GM23338 (cell line): ENCODE measurements around the gene SPC24. TPM values are rescaled to one million over a fixed set of nuclear protein-coding genes. Genes with fewer than 3 reads are reported as not detected.

ENCODE experiments used
- ATAC-seq: fragments of 200-7000 bp; cut with Tn5 transposase; 3 replicates; pipeline ENCODE4 v1.9.1; 2020
- DNase-seq: peaks from one replicate; pipeline ENCODE4 v3.0.0-alpha.2; 2015; ENCODE audit warnings: low spot score
- H2AFZ ChIP-seq: fragments of 200-600 bp; sonication (generic); 2 replicates; pipeline ENCODE4 v1.8.0; 2016; ENCODE audit warnings: antibody characterized with exemption, mild to moderate bottlenecking, moderate library complexity
- H3F3A ChIP-seq: fragments of 200-600 bp; sonication (generic); replicated peaks from 2 replicates; pipeline ENCODE4 v1.8.0; 2017; ENCODE audit warnings: antibody characterized with exemption, mixed run types, low read depth
- H3K27ac ChIP-seq: fragments of 200-600 bp; sonication (generic); 2 replicates; pipeline ENCODE4 v1.6.1; 2016; ENCODE audit warnings: low read depth
- H3K27me3 ChIP-seq: fragments of 200-600 bp; sonication (generic); 2 replicates; pipeline ENCODE4 v1.8.0; 2016; ENCODE audit warnings: mild to moderate bottlenecking, mixed run types, moderate library complexity; ENCODE audit not compliant: insufficient read depth
- H3K36me3 ChIP-seq: fragments of 200-600 bp; sonication (generic); 2 replicates; pipeline ENCODE4 v1.8.0; 2016; ENCODE audit warnings: mild to moderate bottlenecking; ENCODE audit not compliant: insufficient read depth
- H3K4me1 ChIP-seq: fragments of 200-600 bp; sonication (generic); 2 replicates; pipeline ENCODE4 v1.8.0; 2016; ENCODE audit warnings: mild to moderate bottlenecking, moderate library complexity; ENCODE audit not compliant: insufficient read depth
- H3K4me2 ChIP-seq: fragments of 200-600 bp; sonication (generic); 2 replicates; pipeline ENCODE4 v1.7.1; 2017; ENCODE audit warnings: mixed run types
- H3K4me3 ChIP-seq: fragments of 200-600 bp; sonication (generic); 2 replicates; pipeline ENCODE4 v1.6.1; 2016; ENCODE audit warnings: mixed run types
- H3K79me2 ChIP-seq: fragments of 200-600 bp; sonication (generic); replicated peaks from 2 replicates; pipeline ENCODE4 v1.8.0; 2017; ENCODE audit warnings: mild to moderate bottlenecking; ENCODE audit not compliant: insufficient read depth
- H3K9me2 ChIP-seq: fragments of 200-600 bp; sonication (generic); 2 replicates; pipeline ENCODE4 v1.8.0; 2017; ENCODE audit not compliant: insufficient read depth
- H4K20me1 ChIP-seq: fragments of 200-600 bp; sonication (generic); replicated peaks from 2 replicates; pipeline ENCODE4 v1.8.0; 2017; ENCODE audit warnings: mild to moderate bottlenecking; ENCODE audit not compliant: insufficient read depth
- H3K27ac Mint-ChIP-seq: 2 replicates; pipeline ENCODE4 v1.8.0; 2020; ENCODE audit warnings: inconsistent platforms, mild to moderate bottlenecking, moderate library complexity, mixed read lengths
- H3K27me3 Mint-ChIP-seq: 3 replicates; pipeline ENCODE4 v1.8.0; 2022; ENCODE audit warnings: low read depth, mild to moderate bottlenecking, moderate library complexity, mixed read lengths, inconsistent platforms; ENCODE audit not compliant: insufficient read depth, poor library complexity
- H3K36me3 Mint-ChIP-seq: 3 replicates; pipeline ENCODE4 v1.8.0; 2021; ENCODE audit warnings: low read depth, mild to moderate bottlenecking, inconsistent platforms, moderate library complexity, mixed read lengths
- H3K4me1 Mint-ChIP-seq: 3 replicates; pipeline ENCODE4 v1.8.0; 2020; ENCODE audit warnings: mild to moderate bottlenecking, inconsistent platforms, mixed read lengths
- H3K4me3 Mint-ChIP-seq: 3 replicates; pipeline ENCODE4 v1.8.0; 2021; ENCODE audit warnings: moderate library complexity, mild to moderate bottlenecking, inconsistent platforms, mixed read lengths
- H3K9me3 Mint-ChIP-seq: 3 replicates; pipeline ENCODE4 v1.8.0; 2020; ENCODE audit warnings: moderate library complexity, mild to moderate bottlenecking, inconsistent platforms, mixed read lengths
- CREB1 ChIP-seq: fragments of 250-450 bp; sonication (Bioruptor Pico); IDR thresholded peaks from 2 replicates; pipeline ENCODE4 v1.5.0; 2020; ENCODE audit warnings: low read depth, mild to moderate bottlenecking, moderate library complexity
- EZH2 ChIP-seq: fragments of 200-600 bp; sonication (generic); IDR thresholded peaks from one replicate; pipeline ENCODE4 v1.8.0; 2017; ENCODE audit warnings: antibody characterized with exemption, mild to moderate bottlenecking, low read depth; ENCODE audit not compliant: unreplicated experiment
- EZH2phosphoT487 ChIP-seq: fragments of 200-600 bp; sonication (generic); IDR thresholded peaks from one replicate; pipeline ENCODE4 v1.8.1; 2018; ENCODE audit warnings: antibody characterized with exemption; ENCODE audit not compliant: unreplicated experiment
- JUNB ChIP-seq: IDR thresholded peaks from one replicate; pipeline ENCODE4 v1.6.1; 2016; ENCODE audit warnings: antibody characterized with exemption; ENCODE audit not compliant: unreplicated experiment
- NANOG ChIP-seq: IDR thresholded peaks from 2 replicates; pipeline ENCODE4 v1.6.1; 2016; ENCODE audit warnings: antibody characterized with exemption, borderline replicate concordance
- POLR2AphosphoS5 ChIP-seq: IDR thresholded peaks from 2 replicates; pipeline ENCODE4 v1.6.1; 2016; ENCODE audit warnings: antibody characterized with exemption, low read depth
- STAT1 ChIP-seq: IDR thresholded peaks from one replicate; pipeline ENCODE4 v1.6.1; 2016; ENCODE audit warnings: antibody characterized with exemption; ENCODE audit not compliant: unreplicated experiment
- ZNF114 ChIP-seq: fragments of 250-450 bp; sonication (Bioruptor Pico); IDR thresholded peaks from 2 replicates; pipeline ENCODE4 v1.5.0; 2020; ENCODE audit warnings: mild to moderate bottlenecking, moderate library complexity
- ZNF331 ChIP-seq: fragments of 250-450 bp; sonication (Bioruptor Pico); IDR thresholded peaks from 2 replicates; pipeline ENCODE4 v1.5.0; 2020; ENCODE audit warnings: low read depth, mild to moderate bottlenecking, moderate library complexity
- polyA plus RNA-seq: library from polyadenylated mRNA; unstranded; fragments of >200 nt; fragmentation: Nextera tagmentation; extraction: Ambion mirVana; gene quantifications from 2 replicates; pipeline ENCODE4 v1.2.1, GENCODE V29; 2016
- total RNA-seq: library from RNA; depleted of rRNA; stranded (reverse); fragments of >200 nt; shearing (Covaris generic); gene quantifications from 2 replicates; pipeline ENCODE4 v1.2.3, GENCODE V29; 2014
- TF ChIP-seq, protein P1 (sequence below): fragments of 250-450 bp; sonication (Bioruptor Pico); IDR thresholded peaks from 2 replicates; pipeline ENCODE4 v1.5.0; 2020; ENCODE audit warnings: mild to moderate bottlenecking, moderate library complexity
- TF ChIP-seq, protein P2 (sequence below), 2 experiments: fragments of 200-600 bp in 1 of 2; sonication (generic) in 1 of 2; conservative IDR thresholded peaks; 2 replicates each; pipeline versions ENCODE4 v1.5.1 to v1.6.1; 2016 to 2017; ENCODE audit warnings: antibody characterized with exemption in 2 of 2, low read depth in 2 of 2, mild to moderate bottlenecking in 2 of 2, moderate library complexity in 1 of 2
- TF ChIP-seq, protein P3 (sequence below): IDR thresholded peaks from one replicate; pipeline ENCODE4 v1.6.1; 2018; ENCODE audit warnings: antibody characterized with exemption; ENCODE audit not compliant: unreplicated experiment
- TF ChIP-seq, protein P4 (sequence below): IDR thresholded peaks from 2 replicates; pipeline ENCODE4 v1.6.1; 2016; ENCODE audit warnings: antibody characterized with exemption

SPC24 gene
- total and polyA plus RNA-seq, 2 experiments from 2014 or later: 38.7 to 40.6 TPM

DNA sequence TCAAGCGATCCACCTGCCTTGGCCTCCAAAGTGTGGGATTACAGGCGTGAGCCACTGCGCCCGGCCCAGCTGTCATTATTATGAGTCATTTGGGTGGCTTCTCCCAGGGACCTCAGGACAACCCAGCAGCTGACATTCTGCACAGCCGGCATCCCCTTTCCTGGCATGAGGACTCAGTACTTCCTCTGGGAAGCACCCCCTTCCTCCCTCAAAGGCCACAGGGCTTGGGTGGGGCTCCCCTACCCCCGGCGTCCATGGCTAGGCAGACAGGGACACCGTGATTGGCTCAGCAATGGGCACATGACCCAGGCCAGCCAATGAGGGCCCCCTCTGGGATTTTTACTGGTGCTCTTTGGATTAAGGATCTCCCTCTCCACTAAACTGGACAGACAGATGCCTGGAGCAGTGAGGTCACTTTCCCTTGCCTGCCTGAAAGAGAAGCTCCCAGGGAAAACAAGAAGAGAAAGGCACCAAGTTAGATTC, 35.7 kb upstream of the SPC24 start:
- no peak overlapping the region for H3K27ac ChIP-seq
- DNase-seq: peak; percentile 42
- H3K36me3 ChIP-seq: no peaks in the 10 kb centered on the region; the same call in 1 of the 2 replicates
- H3K4me1 Mint-ChIP-seq: peaks cover 4% of the 10 kb centered on the region
- H4K20me1 ChIP-seq: no peaks in the 10 kb centered on the region; the same call in 1 of the 2 replicates
- H2AFZ ChIP-seq: no peak overlapping the region
- H3K4me1 ChIP-seq: peaks cover 8% of the 10 kb centered on the region; the same call in 1 of the 2 replicates
- H3K9me2 ChIP-seq: no peaks in the 10 kb centered on the region
- ATAC-seq: peak; percentile 43
- H3K27me3 Mint-ChIP-seq: peaks cover 3% of the 10 kb centered on the region
- no peak overlapping the region for H3K4me2 ChIP-seq
- peaks cover 26% of the 10 kb centered on the region for H3K36me3 Mint-ChIP-seq
- H3F3A ChIP-seq: 0 out of 2 replicates have a peak, but pooled peaks cover 9% of the 10 kb centered on the region
- H3K79me2 ChIP-seq: no peaks in the 10 kb centered on the region
- H3K27me3 ChIP-seq: no peaks in the 10 kb centered on the region
- no peak overlapping the region for H3K4me3 ChIP-seq
- H3K4me3 Mint-ChIP-seq: no peak overlapping the region
- TF ChIP-seq, protein P1, sequence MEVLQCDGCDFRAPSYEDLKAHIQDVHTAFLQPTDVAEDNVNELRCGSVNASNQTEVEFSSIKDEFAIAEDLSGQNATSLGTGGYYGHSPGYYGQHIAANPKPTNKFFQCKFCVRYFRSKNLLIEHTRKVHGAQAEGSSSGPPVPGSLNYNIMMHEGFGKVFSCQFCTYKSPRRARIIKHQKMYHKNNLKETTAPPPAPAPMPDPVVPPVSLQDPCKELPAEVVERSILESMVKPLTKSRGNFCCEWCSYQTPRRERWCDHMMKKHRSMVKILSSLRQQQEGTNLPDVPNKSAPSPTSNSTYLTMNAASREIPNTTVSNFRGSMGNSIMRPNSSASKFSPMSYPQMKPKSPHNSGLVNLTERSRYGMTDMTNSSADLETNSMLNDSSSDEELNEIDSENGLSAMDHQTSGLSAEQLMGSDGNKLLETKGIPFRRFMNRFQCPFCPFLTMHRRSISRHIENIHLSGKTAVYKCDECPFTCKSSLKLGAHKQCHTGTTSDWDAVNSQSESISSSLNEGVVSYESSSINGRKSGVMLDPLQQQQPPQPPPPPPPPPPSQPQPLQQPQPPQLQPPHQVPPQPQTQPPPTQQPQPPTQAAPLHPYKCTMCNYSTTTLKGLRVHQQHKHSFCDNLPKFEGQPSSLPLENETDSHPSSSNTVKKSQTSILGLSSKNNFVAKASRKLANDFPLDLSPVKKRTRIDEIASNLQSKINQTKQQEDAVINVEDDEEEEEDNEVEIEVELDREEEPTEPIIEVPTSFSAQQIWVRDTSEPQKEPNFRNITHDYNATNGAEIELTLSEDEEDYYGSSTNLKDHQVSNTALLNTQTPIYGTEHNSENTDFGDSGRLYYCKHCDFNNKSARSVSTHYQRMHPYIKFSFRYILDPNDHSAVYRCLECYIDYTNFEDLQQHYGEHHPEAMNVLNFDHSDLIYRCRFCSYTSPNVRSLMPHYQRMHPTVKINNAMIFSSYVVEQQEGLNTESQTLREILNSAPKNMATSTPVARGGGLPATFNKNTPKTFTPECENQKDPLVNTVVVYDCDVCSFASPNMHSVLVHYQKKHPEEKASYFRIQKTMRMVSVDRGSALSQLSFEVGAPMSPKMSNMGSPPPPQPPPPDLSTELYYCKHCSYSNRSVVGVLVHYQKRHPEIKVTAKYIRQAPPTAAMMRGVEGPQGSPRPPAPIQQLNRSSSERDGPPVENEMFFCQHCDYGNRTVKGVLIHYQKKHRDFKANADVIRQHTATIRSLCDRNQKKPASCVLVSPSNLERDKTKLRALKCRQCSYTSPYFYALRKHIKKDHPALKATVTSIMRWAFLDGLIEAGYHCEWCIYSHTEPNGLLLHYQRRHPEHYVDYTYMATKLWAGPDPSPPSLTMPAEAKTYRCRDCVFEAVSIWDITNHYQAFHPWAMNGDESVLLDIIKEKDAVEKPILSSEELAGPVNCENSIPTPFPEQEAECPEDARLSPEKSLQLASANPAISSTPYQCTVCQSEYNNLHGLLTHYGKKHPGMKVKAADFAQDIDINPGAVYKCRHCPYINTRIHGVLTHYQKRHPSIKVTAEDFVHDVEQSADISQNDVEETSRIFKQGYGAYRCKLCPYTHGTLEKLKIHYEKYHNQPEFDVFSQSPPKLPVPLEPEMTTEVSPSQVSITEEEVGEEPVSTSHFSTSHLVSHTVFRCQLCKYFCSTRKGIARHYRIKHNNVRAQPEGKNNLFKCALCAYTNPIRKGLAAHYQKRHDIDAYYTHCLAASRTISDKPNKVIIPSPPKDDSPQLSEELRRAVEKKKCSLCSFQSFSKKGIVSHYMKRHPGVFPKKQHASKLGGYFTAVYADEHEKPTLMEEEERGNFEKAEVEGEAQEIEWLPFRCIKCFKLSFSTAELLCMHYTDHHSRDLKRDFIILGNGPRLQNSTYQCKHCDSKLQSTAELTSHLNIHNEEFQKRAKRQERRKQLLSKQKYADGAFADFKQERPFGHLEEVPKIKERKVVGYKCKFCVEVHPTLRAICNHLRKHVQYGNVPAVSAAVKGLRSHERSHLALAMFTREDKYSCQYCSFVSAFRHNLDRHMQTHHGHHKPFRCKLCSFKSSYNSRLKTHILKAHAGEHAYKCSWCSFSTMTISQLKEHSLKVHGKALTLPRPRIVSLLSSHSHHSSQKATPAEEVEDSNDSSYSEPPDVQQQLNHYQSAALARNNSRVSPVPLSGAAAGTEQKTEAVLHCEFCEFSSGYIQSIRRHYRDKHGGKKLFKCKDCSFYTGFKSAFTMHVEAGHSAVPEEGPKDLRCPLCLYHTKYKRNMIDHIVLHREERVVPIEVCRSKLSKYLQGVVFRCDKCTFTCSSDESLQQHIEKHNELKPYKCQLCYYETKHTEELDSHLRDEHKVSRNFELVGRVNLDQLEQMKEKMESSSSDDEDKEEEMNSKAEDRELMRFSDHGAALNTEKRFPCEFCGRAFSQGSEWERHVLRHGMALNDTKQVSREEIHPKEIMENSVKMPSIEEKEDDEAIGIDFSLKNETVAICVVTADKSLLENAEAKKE (CRISPR knock-in tag): no peak
- TF ChIP-seq, protein P2, sequence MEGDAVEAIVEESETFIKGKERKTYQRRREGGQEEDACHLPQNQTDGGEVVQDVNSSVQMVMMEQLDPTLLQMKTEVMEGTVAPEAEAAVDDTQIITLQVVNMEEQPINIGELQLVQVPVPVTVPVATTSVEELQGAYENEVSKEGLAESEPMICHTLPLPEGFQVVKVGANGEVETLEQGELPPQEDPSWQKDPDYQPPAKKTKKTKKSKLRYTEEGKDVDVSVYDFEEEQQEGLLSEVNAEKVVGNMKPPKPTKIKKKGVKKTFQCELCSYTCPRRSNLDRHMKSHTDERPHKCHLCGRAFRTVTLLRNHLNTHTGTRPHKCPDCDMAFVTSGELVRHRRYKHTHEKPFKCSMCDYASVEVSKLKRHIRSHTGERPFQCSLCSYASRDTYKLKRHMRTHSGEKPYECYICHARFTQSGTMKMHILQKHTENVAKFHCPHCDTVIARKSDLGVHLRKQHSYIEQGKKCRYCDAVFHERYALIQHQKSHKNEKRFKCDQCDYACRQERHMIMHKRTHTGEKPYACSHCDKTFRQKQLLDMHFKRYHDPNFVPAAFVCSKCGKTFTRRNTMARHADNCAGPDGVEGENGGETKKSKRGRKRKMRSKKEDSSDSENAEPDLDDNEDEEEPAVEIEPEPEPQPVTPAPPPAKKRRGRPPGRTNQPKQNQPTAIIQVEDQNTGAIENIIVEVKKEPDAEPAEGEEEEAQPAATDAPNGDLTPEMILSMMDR (conservative IDR thresholded peaks at IDR 0.05; ENCODE audit: low read depth in 2 of 2): no peak
- TF ChIP-seq JUNB (no peak), STAT1 (no peak), POLR2AphosphoS5 (no peak), EZH2phosphoT487 (no peak), NANOG (no peak), ZNF114 (no peak), CREB1 (CRISPR knock-in tag) (no peak), EZH2 (no peak), ZNF331 (no peak)
- TF ChIP-seq, protein P3, sequence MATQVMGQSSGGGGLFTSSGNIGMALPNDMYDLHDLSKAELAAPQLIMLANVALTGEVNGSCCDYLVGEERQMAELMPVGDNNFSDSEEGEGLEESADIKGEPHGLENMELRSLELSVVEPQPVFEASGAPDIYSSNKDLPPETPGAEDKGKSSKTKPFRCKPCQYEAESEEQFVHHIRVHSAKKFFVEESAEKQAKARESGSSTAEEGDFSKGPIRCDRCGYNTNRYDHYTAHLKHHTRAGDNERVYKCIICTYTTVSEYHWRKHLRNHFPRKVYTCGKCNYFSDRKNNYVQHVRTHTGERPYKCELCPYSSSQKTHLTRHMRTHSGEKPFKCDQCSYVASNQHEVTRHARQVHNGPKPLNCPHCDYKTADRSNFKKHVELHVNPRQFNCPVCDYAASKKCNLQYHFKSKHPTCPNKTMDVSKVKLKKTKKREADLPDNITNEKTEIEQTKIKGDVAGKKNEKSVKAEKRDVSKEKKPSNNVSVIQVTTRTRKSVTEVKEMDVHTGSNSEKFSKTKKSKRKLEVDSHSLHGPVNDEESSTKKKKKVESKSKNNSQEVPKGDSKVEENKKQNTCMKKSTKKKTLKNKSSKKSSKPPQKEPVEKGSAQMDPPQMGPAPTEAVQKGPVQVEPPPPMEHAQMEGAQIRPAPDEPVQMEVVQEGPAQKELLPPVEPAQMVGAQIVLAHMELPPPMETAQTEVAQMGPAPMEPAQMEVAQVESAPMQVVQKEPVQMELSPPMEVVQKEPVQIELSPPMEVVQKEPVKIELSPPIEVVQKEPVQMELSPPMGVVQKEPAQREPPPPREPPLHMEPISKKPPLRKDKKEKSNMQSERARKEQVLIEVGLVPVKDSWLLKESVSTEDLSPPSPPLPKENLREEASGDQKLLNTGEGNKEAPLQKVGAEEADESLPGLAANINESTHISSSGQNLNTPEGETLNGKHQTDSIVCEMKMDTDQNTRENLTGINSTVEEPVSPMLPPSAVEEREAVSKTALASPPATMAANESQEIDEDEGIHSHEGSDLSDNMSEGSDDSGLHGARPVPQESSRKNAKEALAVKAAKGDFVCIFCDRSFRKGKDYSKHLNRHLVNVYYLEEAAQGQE: no peak
- TF ChIP-seq, protein P4, sequence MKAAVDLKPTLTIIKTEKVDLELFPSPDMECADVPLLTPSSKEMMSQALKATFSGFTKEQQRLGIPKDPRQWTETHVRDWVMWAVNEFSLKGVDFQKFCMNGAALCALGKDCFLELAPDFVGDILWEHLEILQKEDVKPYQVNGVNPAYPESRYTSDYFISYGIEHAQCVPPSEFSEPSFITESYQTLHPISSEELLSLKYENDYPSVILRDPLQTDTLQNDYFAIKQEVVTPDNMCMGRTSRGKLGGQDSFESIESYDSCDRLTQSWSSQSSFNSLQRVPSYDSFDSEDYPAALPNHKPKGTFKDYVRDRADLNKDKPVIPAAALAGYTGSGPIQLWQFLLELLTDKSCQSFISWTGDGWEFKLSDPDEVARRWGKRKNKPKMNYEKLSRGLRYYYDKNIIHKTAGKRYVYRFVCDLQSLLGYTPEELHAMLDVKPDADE: no peak
- H3K27ac Mint-ChIP-seq: no peak overlapping the region
- H3K9me3 Mint-ChIP-seq: no peaks in the 10 kb centered on the region
